Thoracic aorta (tissue), 2 donors: ENCODE measurements around the gene MYRFL. TPM values are rescaled to one million over a fixed set of nuclear protein-coding genes. Genes with fewer than 3 reads are reported as not detected.

ENCODE experiments used
- ATAC-seq: fragments of 150-250 bp; one replicate; pipeline ENCODE4 v1.8.0; 2017; ENCODE audit warnings: low read depth; ENCODE audit not compliant: insufficient number of reproducible peaks, low FRiP score
- DNase-seq: peaks from one replicate; pipeline ENCODE4 v3.0.0-alpha.2; 2020; ENCODE audit warnings: low spot score
- H3K27ac ChIP-seq, 2 donors: fragments of 200-600 bp; sonication (generic); 1 replicate in 1 of 2; 2 replicates in 1 of 2; pipeline ENCODE4 v1.5.1; 2016; ENCODE audit warnings: mild to moderate bottlenecking in 2 of 2, moderate library complexity in 2 of 2
- H3K27me3 ChIP-seq: fragments of 200-600 bp; sonication (generic); replicated peaks from 2 replicates; pipeline ENCODE4 v1.6.0; 2016; ENCODE audit warnings: mild to moderate bottlenecking; ENCODE audit not compliant: insufficient read depth
- H3K36me3 ChIP-seq: fragments of 200-600 bp; sonication (generic); one replicate; pipeline ENCODE4 v1.5.1; 2016
- H3K4me1 ChIP-seq, 2 donors: fragments of 200-600 bp; sonication (generic); 1 replicate in 1 of 2; 2 replicates in 1 of 2; pipeline versions ENCODE4 v1.5.1 to v1.6.0; 2016; ENCODE audit warnings: low read depth in 2 of 2, mild to moderate bottlenecking in 1 of 2; ENCODE audit not compliant: control insufficient read depth in 1 of 2
- H3K4me3 ChIP-seq: fragments of 200-600 bp; sonication (generic); 2 replicates; pipeline ENCODE4 v1.5.1; 2016; ENCODE audit warnings: mild to moderate bottlenecking
- H3K9me3 ChIP-seq: fragments of 200-600 bp; sonication (generic); 2 replicates; pipeline ENCODE4 v1.5.1; 2016
- total RNA-seq, 2 donors: library from RNA; depleted of rRNA; stranded (reverse); fragments of >200 nt; gene quantifications; one replicate each; pipeline versions ENCODE4 v1.1.0 to v1.2.3, GENCODE V29; 2016
- TF ChIP-seq, protein P1 (sequence below): fragments of 200-600 bp; sonication (generic); IDR thresholded peaks from one replicate; pipeline ENCODE4 v1.5.1; 2019; ENCODE audit warnings: antibody characterized with exemption

The MYRFL gene
- total RNA-seq, 2 donors from 2014 or later, result not detected

DNA sequence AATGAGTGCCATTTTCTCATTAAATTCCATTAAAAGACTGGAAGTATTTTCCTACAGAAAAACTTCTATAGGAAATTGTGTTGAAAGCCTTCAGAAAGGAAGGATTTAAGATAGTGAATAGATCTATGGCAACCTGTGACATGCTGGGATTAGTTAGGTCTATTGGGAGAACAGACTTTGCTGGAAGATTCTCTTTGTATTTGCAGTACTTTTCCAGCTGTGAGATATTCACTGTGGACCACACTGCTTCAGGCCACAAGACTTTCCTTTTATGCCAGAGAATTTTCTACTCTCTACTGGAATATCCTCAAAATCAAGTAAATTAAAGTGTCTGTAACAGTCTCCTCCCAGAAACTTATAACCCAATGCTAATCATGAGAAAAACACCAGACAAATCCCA is 136.2 kb downstream of the MYRFL start:
- Histone ChIP-seq H3K4me1 (peaks cover 4 to 11% of the 10 kb centered on the region in 2 donors), H3K4me3 (no peak overlapping the region), H3K27me3 (no peaks in the 10 kb centered on the region), H3K9me3 (no peaks in the 10 kb centered on the region), H3K27ac (no peak overlapping the region), H3K36me3 (no peaks in the 10 kb centered on the region)
- TF ChIP-seq, protein P1, sequence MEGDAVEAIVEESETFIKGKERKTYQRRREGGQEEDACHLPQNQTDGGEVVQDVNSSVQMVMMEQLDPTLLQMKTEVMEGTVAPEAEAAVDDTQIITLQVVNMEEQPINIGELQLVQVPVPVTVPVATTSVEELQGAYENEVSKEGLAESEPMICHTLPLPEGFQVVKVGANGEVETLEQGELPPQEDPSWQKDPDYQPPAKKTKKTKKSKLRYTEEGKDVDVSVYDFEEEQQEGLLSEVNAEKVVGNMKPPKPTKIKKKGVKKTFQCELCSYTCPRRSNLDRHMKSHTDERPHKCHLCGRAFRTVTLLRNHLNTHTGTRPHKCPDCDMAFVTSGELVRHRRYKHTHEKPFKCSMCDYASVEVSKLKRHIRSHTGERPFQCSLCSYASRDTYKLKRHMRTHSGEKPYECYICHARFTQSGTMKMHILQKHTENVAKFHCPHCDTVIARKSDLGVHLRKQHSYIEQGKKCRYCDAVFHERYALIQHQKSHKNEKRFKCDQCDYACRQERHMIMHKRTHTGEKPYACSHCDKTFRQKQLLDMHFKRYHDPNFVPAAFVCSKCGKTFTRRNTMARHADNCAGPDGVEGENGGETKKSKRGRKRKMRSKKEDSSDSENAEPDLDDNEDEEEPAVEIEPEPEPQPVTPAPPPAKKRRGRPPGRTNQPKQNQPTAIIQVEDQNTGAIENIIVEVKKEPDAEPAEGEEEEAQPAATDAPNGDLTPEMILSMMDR, result no peak
- DNase-seq (no peak), ATAC-seq (no peak)

GRCh38 chr12:69966409-69966808 is 141.4 kb downstream of the MYRFL start:
- DNase-seq (no peak), ATAC-seq (peak; percentile 41)
- H3K4me3 ChIP-seq, result no peak overlapping the region
- H3K36me3 ChIP-seq, result no peaks in the 10 kb centered on the region
- H3K27me3 ChIP-seq, result no peaks in the 10 kb centered on the region
- no peaks in the 10 kb centered on the region for H3K9me3 ChIP-seq
- H3K4me1 ChIP-seq, result peaks cover 13 to 18% of the 10 kb centered on the region in 2 donors
- TF ChIP-seq, protein P1, result no peak
- H3K27ac ChIP-seq, result peak overlapping the region in 1 of 2 donors; percentile 5

DNA sequence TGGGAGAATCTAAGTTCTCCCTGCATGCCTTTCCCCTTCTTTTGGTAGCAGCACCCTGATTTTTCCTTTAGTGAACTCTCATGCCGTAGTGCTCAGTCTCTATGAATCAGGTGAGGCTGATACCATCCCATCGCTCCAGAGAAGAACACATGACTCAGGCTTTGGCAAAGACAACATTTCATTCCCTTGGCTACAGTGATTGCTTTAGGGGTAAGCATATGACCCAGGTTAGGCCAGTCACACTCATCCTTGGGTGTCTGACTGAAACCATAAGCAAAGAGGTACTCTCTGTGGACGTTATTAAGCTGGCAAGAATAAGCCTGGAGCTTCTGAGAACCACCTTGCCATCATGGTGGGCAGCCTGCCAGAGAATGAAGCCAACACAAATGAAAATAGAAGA is 141.8 kb downstream of the MYRFL start:
- ATAC-seq (no peak), DNase-seq (no peak)
- no peak overlapping the region for H3K4me3 ChIP-seq
- TF ChIP-seq, protein P1, result no peak
- H3K27me3 ChIP-seq, result no peaks in the 10 kb centered on the region
- H3K4me1 ChIP-seq, result peaks cover 13 to 18% of the 10 kb centered on the region in 2 donors
- no peaks in the 10 kb centered on the region for H3K9me3 ChIP-seq
- H3K36me3 ChIP-seq, result no peaks in the 10 kb centered on the region
- H3K27ac ChIP-seq, result peak overlapping the region in 1 of 2 donors; percentile 5

DNA sequence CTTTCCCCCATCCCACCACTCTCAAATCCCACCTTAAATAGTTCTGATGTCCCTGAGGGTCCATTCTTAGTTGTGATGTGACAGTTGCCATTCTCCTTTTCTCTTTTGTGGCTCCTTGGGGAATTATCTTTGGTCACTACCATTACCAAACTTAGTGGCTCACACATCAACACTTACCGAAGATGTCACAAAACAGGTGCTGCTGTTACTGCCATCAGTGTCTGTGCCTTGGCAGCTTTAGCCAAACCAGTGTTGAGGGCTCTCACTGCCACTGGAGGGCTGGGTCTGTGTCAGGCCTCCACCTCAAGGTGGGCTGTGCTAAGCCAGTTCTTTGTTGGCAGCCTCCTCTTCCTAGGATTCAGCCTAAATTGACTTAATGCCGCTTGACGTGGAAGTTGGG is 144.0 kb downstream of the MYRFL start:
- ATAC-seq, result no peak

DNA sequence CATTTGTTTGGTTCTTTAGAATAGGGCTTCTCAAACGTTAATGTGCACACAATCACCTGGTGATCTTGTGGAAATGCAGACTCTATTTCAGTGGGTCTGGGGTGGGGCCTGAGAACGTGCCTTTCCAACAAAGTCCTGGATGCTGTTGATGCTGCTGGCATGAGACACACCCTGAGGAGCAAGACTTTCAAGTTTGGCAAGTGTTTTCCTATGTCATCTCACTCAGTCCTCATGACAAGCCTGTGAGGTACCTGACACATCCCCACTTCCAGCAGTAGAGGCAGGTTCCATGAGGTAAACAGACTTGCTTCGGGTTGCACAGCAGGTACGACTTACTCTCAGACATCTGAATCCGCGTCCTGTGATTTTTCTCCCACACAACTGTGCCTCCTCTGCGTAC is 147.1 kb downstream of the MYRFL start:
- DNase-seq, result no peak
- H3K4me3 ChIP-seq, result no peak overlapping the region
- H3K36me3 ChIP-seq, result no peaks in the 10 kb centered on the region
- H3K9me3 ChIP-seq, result no peaks in the 10 kb centered on the region
- no peak overlapping the region for H3K27ac ChIP-seq
- ATAC-seq, result no peak
- H3K27me3 ChIP-seq, result no peaks in the 10 kb centered on the region
- no peaks in the 10 kb centered on the region for H3K4me1 ChIP-seq
- TF ChIP-seq, protein P1, result no peak

More for the DNA sequence above, 144.0 kb downstream of the MYRFL start:
- no peaks in the 10 kb centered on the region for H3K36me3 ChIP-seq
- no peak for DNase-seq
- H3K27me3 ChIP-seq, result no peaks in the 10 kb centered on the region
- H3K4me1 ChIP-seq, result peaks cover 13 to 18% of the 10 kb centered on the region in 2 donors
- TF ChIP-seq, protein P1, result no peak
- no peaks in the 10 kb centered on the region for H3K9me3 ChIP-seq
- no peak overlapping the region for H3K27ac ChIP-seq
- no peak overlapping the region for H3K4me3 ChIP-seq
